ENCODE measurements around the gene S100Z. TPM values are rescaled to one million over a fixed set of nuclear protein-coding genes. Genes with fewer than 3 reads are reported as not detected.
"Not testable (repeated sequence)": the region's sequence is repeated elsewhere in the genome, so short reads cannot be mapped to it uniquely, and the experiment has no call there.

S100Z gene
- total RNA-seq, 1 experiment from 2014 or later = not detected

DNA sequence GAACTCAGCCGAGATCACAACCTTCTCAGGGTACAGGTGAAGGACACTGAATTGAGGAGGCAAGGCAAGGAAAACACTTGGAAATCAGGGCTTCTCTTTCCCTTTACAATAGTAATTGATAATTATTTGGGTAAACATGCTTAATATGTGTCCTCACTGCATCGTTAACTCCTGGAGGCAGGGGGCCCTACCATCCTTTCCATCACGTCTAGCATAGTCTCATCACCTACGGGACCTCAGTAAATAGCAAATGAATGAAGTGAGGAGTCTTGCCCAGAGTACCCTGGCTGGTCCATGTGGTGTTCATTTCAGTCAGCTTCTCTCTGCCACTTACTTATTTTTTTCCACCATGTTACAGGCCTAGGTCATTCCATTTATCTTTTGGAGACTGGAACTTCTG, 28.7 kb upstream of the S100Z start (continued):
- TF ChIP-seq, protein P1, sequence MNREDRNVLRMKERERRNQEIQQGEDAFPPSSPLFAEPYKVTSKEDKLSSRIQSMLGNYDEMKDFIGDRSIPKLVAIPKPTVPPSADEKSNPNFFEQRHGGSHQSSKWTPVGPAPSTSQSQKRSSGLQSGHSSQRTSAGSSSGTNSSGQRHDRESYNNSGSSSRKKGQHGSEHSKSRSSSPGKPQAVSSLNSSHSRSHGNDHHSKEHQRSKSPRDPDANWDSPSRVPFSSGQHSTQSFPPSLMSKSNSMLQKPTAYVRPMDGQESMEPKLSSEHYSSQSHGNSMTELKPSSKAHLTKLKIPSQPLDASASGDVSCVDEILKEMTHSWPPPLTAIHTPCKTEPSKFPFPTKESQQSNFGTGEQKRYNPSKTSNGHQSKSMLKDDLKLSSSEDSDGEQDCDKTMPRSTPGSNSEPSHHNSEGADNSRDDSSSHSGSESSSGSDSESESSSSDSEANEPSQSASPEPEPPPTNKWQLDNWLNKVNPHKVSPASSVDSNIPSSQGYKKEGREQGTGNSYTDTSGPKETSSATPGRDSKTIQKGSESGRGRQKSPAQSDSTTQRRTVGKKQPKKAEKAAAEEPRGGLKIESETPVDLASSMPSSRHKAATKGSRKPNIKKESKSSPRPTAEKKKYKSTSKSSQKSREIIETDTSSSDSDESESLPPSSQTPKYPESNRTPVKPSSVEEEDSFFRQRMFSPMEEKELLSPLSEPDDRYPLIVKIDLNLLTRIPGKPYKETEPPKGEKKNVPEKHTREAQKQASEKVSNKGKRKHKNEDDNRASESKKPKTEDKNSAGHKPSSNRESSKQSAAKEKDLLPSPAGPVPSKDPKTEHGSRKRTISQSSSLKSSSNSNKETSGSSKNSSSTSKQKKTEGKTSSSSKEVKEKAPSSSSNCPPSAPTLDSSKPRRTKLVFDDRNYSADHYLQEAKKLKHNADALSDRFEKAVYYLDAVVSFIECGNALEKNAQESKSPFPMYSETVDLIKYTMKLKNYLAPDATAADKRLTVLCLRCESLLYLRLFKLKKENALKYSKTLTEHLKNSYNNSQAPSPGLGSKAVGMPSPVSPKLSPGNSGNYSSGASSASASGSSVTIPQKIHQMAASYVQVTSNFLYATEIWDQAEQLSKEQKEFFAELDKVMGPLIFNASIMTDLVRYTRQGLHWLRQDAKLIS (CRISPR knock-in tag; IDR thresholded peaks at IDR 0.05; ENCODE audit: borderline replicate concordance) = no peak
- TF ChIP-seq TEAD1 (CRISPR knock-in tag; IDR thresholded peaks at IDR 0.05) = no peak
- TF ChIP-seq, protein P2, sequence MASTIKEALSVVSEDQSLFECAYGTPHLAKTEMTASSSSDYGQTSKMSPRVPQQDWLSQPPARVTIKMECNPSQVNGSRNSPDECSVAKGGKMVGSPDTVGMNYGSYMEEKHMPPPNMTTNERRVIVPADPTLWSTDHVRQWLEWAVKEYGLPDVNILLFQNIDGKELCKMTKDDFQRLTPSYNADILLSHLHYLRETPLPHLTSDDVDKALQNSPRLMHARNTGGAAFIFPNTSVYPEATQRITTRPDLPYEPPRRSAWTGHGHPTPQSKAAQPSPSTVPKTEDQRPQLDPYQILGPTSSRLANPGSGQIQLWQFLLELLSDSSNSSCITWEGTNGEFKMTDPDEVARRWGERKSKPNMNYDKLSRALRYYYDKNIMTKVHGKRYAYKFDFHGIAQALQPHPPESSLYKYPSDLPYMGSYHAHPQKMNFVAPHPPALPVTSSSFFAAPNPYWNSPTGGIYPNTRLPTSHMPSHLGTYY (CRISPR knock-in tag; IDR thresholded peaks at IDR 0.05) = no peak

DNA sequence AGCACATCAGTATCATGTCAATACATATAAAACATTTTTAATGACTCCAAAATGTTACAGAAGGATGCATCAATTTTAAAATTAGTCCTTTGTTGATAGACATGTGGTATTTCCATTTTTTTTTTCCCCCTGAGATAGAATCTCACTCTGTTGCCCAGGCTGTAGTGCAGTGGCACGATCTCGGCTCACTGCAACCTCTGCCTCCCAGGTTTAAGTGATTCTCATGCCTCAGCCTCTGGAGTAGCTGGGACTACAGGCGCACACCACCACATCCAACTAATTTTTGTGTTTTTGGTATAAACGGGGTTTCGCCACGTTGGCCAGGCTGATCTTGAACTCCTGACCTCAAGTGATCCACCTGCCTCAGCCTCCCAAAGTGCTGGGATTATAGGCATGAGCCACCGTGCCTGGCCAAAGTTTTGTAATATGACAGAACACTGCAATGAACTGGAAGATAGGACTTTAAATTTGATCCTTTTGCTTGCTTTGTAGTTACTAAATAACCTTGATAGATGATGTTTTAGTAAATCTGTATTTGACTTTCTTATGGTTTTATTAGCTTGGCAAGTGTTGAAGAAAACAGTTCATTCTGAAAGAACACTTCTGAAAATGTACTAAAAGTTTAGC, 27.6 kb upstream of the S100Z start:
- Mint-ChIP-seq H3K27me3 (ENCODE audit: low read depth) (peaks cover 12% of the 10 kb centered on the region), H3K36me3 (peaks cover 13% of the 10 kb centered on the region), H3K27ac (peak overlapping the region; percentile 25; the same call in 1 of the 2 replicates), H3K4me1 (peaks cover 24% of the 10 kb centered on the region)
- TF ChIP-seq ZNF121 (CRISPR knock-in tag; IDR thresholded peaks at IDR 0.05) = peak; percentile 51; the same call in 1 of the 2 replicates
- H3K4me3 Mint-ChIP-seq; DNase-seq (ENCODE audit: low spot score); ATAC-seq; H3K9me3 Mint-ChIP-seq: not testable (repeated sequence)
- ChIA-PET CTCF (interaction anchor here (0.7 kb wide), 1 partner anchor 1063 kb away, joined by 3 read pairs; no protein-coding TSS in a partner anchor), POLR2A (interaction anchor here (1.2 kb wide), 1 partner anchor 14 kb away, joined by 3 read pairs; no protein-coding TSS in a partner anchor)

DNA sequence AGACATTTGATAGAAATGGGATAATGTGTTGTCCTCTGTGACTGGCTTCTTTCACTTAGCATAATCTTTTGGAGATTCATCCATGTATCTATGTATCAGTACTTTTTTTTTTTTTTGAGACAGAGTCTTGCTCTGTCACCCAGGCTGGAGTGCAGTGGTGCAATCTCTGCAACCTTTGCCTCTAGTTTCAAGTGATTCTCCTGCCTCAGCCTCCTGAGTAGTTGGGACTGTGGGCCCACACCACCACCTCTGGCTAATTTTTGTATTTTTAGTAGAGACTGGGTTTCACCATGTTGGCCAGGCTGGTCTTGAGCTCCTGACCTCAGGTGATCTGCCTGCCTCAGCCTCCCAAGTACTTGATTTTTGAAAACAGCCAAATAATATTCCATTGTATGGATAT, 23.4 kb upstream of the S100Z start:
- not testable (repeated sequence) for H3K27ac Mint-ChIP-seq

DNA sequence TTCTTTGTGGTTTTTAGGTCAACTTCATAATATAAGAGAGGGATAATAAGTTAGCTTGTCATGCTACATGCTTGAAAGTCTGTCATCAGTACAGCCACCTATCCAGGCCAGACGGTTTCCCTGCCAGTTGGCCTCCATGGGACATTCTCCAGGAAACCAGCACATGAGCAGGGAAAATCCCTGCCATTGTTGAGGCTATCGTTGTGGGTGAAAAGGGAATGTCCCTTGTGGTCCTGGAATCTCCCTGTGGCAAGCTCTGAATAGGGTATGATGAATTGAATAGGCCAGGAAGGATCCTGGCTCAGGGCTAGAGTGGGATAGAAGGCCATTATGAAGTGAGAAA, 18.7 kb upstream of the S100Z start:
- Mint-ChIP-seq H3K27ac (peak overlapping the region; percentile 44), H3K36me3 (peaks cover 21% of the 10 kb centered on the region), H3K9me3 (no peaks in the 10 kb centered on the region), H3K27me3 (ENCODE audit: low read depth) (no peaks in the 10 kb centered on the region), H3K4me1 (peaks cover 11% of the 10 kb centered on the region), H3K4me3 (no peak overlapping the region)
- POLR2A ChIA-PET = interaction anchor here (0.7 kb wide), 1 partner anchor 12 kb away, joined by 5 read pairs; the partner anchor contains the start of gene F2RL1
- no peak for ATAC-seq
- TF ChIP-seq TP53 (CRISPR knock-in tag; IDR thresholded peaks at IDR 0.05) (no peak), MYBL2 (CRISPR knock-in tag; IDR thresholded peaks at IDR 0.05) (no peak), SP1 (CRISPR knock-in tag; conservative IDR thresholded peaks at IDR 0.05) (no peak), OVOL2 (CRISPR knock-in tag; IDR thresholded peaks at IDR 0.05; ENCODE audit: borderline replicate concordance) (no peak), JAZF1 (CRISPR knock-in tag; IDR thresholded peaks at IDR 0.05) (no peak), ETV6 (CRISPR knock-in tag; IDR thresholded peaks at IDR 0.05) (no peak), SMAD4 (CRISPR knock-in tag; IDR thresholded peaks at IDR 0.05) (no peak), ESRRA (CRISPR knock-in tag; IDR thresholded peaks at IDR 0.05; ENCODE audit: borderline replicate concordance) (no peak), ATF1 (CRISPR knock-in tag; IDR thresholded peaks at IDR 0.05) (no peak), TEAD4 (CRISPR knock-in tag; IDR thresholded peaks at IDR 0.05) (no peak), SMAD3 (CRISPR knock-in tag; IDR thresholded peaks at IDR 0.05; ENCODE audit: borderline replicate concordance) (no peak), MXD4 (CRISPR knock-in tag; IDR thresholded peaks at IDR 0.05; ENCODE audit: borderline replicate concordance) (no peak), GTF2I (CRISPR knock-in tag; conservative IDR thresholded peaks at IDR 0.05) (no peak)
- TF ChIP-seq, protein P3, sequence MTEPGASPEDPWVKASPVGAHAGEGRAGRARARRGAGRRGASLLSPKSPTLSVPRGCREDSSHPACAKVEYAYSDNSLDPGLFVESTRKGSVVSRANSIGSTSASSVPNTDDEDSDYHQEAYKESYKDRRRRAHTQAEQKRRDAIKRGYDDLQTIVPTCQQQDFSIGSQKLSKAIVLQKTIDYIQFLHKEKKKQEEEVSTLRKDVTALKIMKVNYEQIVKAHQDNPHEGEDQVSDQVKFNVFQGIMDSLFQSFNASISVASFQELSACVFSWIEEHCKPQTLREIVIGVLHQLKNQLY (CRISPR knock-in tag; IDR thresholded peaks at IDR 0.05) = no peak
- TF ChIP-seq, protein P4, sequence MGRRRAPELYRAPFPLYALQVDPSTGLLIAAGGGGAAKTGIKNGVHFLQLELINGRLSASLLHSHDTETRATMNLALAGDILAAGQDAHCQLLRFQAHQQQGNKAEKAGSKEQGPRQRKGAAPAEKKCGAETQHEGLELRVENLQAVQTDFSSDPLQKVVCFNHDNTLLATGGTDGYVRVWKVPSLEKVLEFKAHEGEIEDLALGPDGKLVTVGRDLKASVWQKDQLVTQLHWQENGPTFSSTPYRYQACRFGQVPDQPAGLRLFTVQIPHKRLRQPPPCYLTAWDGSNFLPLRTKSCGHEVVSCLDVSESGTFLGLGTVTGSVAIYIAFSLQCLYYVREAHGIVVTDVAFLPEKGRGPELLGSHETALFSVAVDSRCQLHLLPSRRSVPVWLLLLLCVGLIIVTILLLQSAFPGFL (CRISPR knock-in tag; IDR thresholded peaks at IDR 0.05; ENCODE audit: borderline replicate concordance) = no peak
- TF ChIP-seq, protein P2 (CRISPR knock-in tag; IDR thresholded peaks at IDR 0.05) = no peak
- TF ChIP-seq, protein P5, sequence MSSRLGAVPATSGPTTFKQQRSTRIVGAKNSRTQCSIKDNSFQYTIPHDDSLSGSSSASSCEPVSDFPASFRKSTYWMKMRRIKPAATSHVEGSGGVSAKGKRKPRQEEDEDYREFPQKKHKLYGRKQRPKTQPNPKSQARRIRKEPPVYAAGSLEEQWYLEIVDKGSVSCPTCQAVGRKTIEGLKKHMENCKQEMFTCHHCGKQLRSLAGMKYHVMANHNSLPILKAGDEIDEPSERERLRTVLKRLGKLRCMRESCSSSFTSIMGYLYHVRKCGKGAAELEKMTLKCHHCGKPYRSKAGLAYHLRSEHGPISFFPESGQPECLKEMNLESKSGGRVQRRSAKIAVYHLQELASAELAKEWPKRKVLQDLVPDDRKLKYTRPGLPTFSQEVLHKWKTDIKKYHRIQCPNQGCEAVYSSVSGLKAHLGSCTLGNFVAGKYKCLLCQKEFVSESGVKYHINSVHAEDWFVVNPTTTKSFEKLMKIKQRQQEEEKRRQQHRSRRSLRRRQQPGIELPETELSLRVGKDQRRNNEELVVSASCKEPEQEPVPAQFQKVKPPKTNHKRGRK (CRISPR knock-in tag; IDR thresholded peaks at IDR 0.05; ENCODE audit: borderline replicate concordance) = no peak
- no peak for DNase-seq (ENCODE audit: low spot score)
- CTCF ChIA-PET = no interaction called here

More for the DNA sequence above, 23.4 kb upstream of the S100Z start:
- H3K4me3 Mint-ChIP-seq; DNase-seq (ENCODE audit: low spot score); POLR2A ChIA-PET; CTCF ChIA-PET; H3K9me3 Mint-ChIP-seq; ATAC-seq; H3K27me3 Mint-ChIP-seq (ENCODE audit: low read depth): not testable (repeated sequence)
- Mint-ChIP-seq H3K4me1 (peaks cover 13% of the 10 kb centered on the region), H3K36me3 (peaks cover 13% of the 10 kb centered on the region)
